IPS DF 6.9 (cell line): ENCODE data around the gene F2.

ENCODE experiments used
- DNase-seq: peaks from one replicate; pipeline ENCODE4 v3.0.0-alpha.2; 2013; ENCODE audit warnings: low read depth, low spot score
- H3K27ac ChIP-seq: one replicate; pipeline ENCODE4 v1.5.1; 2013; ENCODE audit warnings: low read length, control low read depth
- H3K27me3 ChIP-seq: 2 replicates; pipeline ENCODE4 v1.6.1; 2013; ENCODE audit warnings: mild to moderate bottlenecking, low read length; ENCODE audit not compliant: control insufficient read depth, insufficient read depth
- H3K36me3 ChIP-seq: 2 replicates; pipeline ENCODE4 v1.6.1; 2013; ENCODE audit warnings: low read length; ENCODE audit not compliant: control insufficient read depth, insufficient read depth
- H3K4me1 ChIP-seq: 2 replicates; pipeline ENCODE4 v1.6.1; 2013; ENCODE audit warnings: low read length; ENCODE audit not compliant: control insufficient read depth, insufficient read depth
- H3K4me3 ChIP-seq: 2 replicates; pipeline ENCODE4 v1.5.1; 2013; ENCODE audit warnings: mild to moderate bottlenecking, low read length
- H3K9me3 ChIP-seq: 2 replicates; pipeline ENCODE4 v1.6.1; 2013; ENCODE audit warnings: low read length, inconsistent platforms; ENCODE audit not compliant: control insufficient read depth, insufficient read depth
- WGBS: extraction: QIAGEN DNeasy Blood & Tissue Kit; methylation state at CpG from one replicate; pipeline ENCODE4 v1.1.7; 2013; ENCODE audit warnings: mixed read lengths, missing lambda C conversion rate; ENCODE audit not compliant: insufficient read length, insufficient coverage; 5-methylcytosine and 5-hydroxymethylcytosine counted together

Gene F2

GRCh38 chr11:46728659-46729040, 9.6 kb downstream of the F2 start:
- H3K4me1 ChIP-seq, result peaks cover 3% of the 10 kb centered on the region; the same call in 1 of the 2 replicates
- DNase-seq, result no peak

GRCh38 chr11:46729110-46730027, 10.4 kb downstream of the F2 start:
- H3K27ac ChIP-seq, result no peak overlapping the region
- no peaks in the 10 kb centered on the region for H3K9me3 ChIP-seq
- no peaks in the 10 kb centered on the region; the same call in 1 of the 2 replicates for H3K4me1 ChIP-seq
- H3K27me3 ChIP-seq, result no peaks in the 10 kb centered on the region
- no peak overlapping the region for H3K4me3 ChIP-seq
- H3K36me3 ChIP-seq, result no peaks in the 10 kb centered on the region
- no CpG with 5 or more reads among the region's 24 CpGs for WGBS
- no peak for DNase-seq

More at GRCh38 chr11:46728659-46729040, 9.6 kb downstream of the F2 start:
- Histone ChIP-seq H3K27me3 (no peaks in the 10 kb centered on the region), H3K27ac (no peak overlapping the region), H3K4me3 (no peak overlapping the region), H3K36me3 (no peaks in the 10 kb centered on the region), H3K9me3 (no peaks in the 10 kb centered on the region)
- WGBS, result no CpG with 5 or more reads among the region's 9 CpGs

DNA sequence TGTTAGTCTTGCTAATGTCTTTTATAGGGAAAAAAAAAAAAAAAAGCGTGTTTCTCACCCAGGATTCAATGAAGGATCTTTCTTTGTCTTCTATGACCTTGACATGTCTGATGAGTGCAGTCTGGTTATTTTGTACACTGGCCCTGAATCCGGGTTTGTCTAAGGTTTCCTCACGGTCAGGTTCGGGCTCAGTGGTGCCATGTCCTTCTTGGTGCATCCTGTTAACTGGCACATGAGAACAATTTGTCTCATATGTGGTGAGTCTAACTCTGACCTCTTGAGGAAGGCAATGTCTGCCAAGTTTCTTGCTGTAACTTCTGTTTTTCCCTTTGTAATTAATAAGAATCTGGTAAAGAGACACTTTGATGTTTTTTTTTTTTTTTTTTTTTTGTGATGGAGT, 12.5 kb downstream of the F2 start:
- no peaks in the 10 kb centered on the region for H3K9me3 ChIP-seq
- no peak for DNase-seq
- WGBS, result no CpG with 5 or more reads among the region's 4 CpGs
- no peaks in the 10 kb centered on the region for H3K36me3 ChIP-seq
- H3K27ac ChIP-seq, result no peak overlapping the region
- H3K4me3 ChIP-seq, result no peak overlapping the region
- no peaks in the 10 kb centered on the region for H3K4me1 ChIP-seq
- H3K27me3 ChIP-seq, result no peaks in the 10 kb centered on the region

DNA sequence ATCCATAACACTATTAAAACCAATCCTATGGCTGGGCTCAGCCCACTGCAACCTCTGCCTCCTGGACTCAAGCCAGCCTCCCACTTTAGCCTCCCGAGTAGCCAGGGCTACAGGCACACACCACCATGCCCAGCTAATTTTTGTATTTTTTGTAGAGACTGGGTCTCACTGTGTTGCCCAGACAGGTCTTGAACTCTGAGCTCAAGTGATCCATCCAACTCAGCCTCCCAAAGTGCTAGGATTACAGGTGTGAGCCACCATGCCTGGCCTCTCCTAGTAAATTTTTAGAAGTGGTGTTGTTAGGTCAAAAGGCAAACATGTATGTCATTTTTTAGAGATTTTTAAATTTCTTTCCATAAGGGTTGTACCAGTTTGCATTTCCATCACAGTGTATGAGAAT, 14.2 kb downstream of the F2 start:
- no peaks in the 10 kb centered on the region for H3K4me1 ChIP-seq
- WGBS, result no CpG with 5 or more reads among the region's 1 CpG
- no peaks in the 10 kb centered on the region for H3K36me3 ChIP-seq
- no peak overlapping the region for H3K4me3 ChIP-seq
- no peak for DNase-seq
- H3K27ac ChIP-seq, result no peak overlapping the region
- no peaks in the 10 kb centered on the region for H3K9me3 ChIP-seq
- no peaks in the 10 kb centered on the region for H3K27me3 ChIP-seq

- H3K9me3 ChIP-seq, result no peaks in the 10 kb centered on the region
- H3K27me3 ChIP-seq, result no peaks in the 10 kb centered on the region
- no peaks in the 10 kb centered on the region; the same call in 1 of the 2 replicates for H3K4me1 ChIP-seq
- no CpG with 5 or more reads among the region's 7 CpGs for WGBS
- no peak overlapping the region for H3K4me3 ChIP-seq
- H3K36me3 ChIP-seq, result no peaks in the 10 kb centered on the region
- DNase-seq, result no peak
- H3K27ac ChIP-seq, result no peak overlapping the region
Observed at GRCh38 chr11:46736146-46736545, 17.1 kb downstream of the F2 start.

GRCh38 chr11:46736615-46737014, 17.6 kb downstream of the F2 start:
- Histone ChIP-seq H3K27me3 (no peaks in the 10 kb centered on the region), H3K4me1 (no peaks in the 10 kb centered on the region; the same call in 1 of the 2 replicates), H3K27ac (no peak overlapping the region), H3K36me3 (peaks cover 2% of the 10 kb centered on the region; the same call in 1 of the 2 replicates), H3K9me3 (no peaks in the 10 kb centered on the region), H3K4me3 (no peak overlapping the region)
- no peak for DNase-seq
- no CpG with 5 or more reads among the region's 5 CpGs for WGBS

GRCh38 chr11:46737699-46738098, 18.7 kb downstream of the F2 start:
- no peak for DNase-seq
- Histone ChIP-seq H3K4me1 (no peaks in the 10 kb centered on the region; the same call in 1 of the 2 replicates), H3K4me3 (no peak overlapping the region), H3K27me3 (no peaks in the 10 kb centered on the region), H3K9me3 (no peaks in the 10 kb centered on the region), H3K36me3 (peaks cover 5% of the 10 kb centered on the region; the same call in 1 of the 2 replicates), H3K27ac (no peak overlapping the region)
- WGBS, result no CpG with 5 or more reads among the region's 11 CpGs

- WGBS, result no CpG with 5 or more reads among the region's 6 CpGs
- Histone ChIP-seq H3K4me3 (no peak overlapping the region), H3K27me3 (no peaks in the 10 kb centered on the region), H3K27ac (no peak overlapping the region), H3K4me1 (no peaks in the 10 kb centered on the region; the same call in 1 of the 2 replicates), H3K36me3 (peaks cover 12% of the 10 kb centered on the region; the same call in 1 of the 2 replicates), H3K9me3 (no peaks in the 10 kb centered on the region)
- DNase-seq, result no peak
Observed at GRCh38 chr11:46738887-46739286, 19.9 kb downstream of the F2 start.

DNA sequence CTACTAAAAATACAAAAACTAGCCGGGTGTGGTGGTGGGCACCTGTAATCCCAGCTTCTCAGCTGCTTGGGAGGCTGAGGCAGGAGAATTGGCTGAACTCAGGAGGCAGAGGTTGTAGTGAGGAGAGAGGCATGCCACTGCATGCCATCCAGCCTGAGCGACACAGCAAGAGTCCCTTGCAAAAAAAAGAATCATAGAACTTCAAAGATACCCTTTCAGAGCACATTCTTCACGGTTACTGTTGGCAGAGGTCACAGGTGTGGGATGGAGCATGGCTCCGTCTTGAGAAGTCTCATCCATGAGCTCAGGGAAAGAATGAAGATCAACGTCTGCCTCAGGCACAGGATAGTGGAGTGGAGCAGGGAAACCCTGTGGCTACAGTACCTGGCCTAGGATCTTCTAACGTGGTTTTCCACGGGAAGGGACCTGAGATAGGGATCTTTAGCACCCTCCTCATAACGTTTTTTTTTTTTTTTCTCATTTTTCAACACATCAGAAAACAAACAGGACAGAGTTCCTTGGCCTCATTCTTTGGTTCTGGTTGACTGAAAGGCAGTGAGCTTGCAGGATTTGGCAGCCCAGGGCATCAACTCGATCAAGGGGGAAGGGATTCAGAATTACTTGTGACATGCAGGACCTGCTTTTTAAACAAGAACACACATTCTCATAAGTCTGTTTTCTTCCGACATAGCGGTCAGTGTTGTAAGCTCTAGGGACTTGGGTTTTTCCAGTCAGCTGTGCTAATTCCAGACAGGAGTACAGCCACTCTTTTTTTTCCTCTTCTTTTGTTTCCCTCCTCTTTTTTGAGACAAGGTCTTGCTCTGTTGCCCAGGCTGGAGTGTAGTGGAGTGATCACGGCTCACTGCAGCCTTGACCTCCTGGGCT, 22.8 kb downstream of the F2 start:
- no peak overlapping the region for H3K27ac ChIP-seq
- WGBS, result no CpG with 5 or more reads among the region's 12 CpGs
- H3K9me3 ChIP-seq, result no peaks in the 10 kb centered on the region
- DNase-seq, result no peak
- peaks cover 19% of the 10 kb centered on the region for H3K36me3 ChIP-seq
- H3K27me3 ChIP-seq, result no peaks in the 10 kb centered on the region
- H3K4me3 ChIP-seq, result no peak overlapping the region
- no peaks in the 10 kb centered on the region; the same call in 1 of the 2 replicates for H3K4me1 ChIP-seq

DNA sequence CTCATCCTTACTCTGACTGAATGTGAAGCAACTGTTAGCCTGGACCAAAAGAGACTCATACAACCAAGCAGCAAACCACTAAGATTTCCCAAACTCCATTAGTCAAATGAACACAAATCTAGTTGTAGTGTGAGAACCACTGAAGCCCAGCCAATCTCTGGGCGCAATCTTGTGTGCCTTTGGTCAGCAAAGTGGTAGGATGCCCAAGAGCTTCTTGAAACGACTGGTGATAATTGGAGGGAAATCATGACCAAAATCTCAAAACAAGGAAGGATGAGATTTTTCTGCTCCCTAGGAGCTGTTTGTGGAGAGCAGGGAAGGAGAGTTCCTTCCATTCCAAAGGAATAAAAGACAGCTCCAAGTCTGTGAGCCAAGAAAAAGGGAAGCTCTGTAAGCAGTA, 24.0 kb downstream of the F2 start:
- no CpG with 5 or more reads among the region's 2 CpGs for WGBS
- Histone ChIP-seq H3K4me3 (no peak overlapping the region), H3K4me1 (no peaks in the 10 kb centered on the region; the same call in 1 of the 2 replicates), H3K36me3 (peaks cover 28% of the 10 kb centered on the region), H3K27me3 (no peaks in the 10 kb centered on the region), H3K9me3 (no peaks in the 10 kb centered on the region), H3K27ac (no peak overlapping the region)
- DNase-seq, result no peak
